AG09319 (cell line): ENCODE measurements around the gene IQCH.

ENCODE experiments used
- DNase-seq: peaks from one replicate; pipeline ENCODE4 v3.0.0-alpha.2; 2010; ENCODE audit warnings: low read depth; ENCODE audit errors: extremely low read depth
- CTCF ChIP-seq: IDR thresholded peaks from 2 replicates; pipeline ENCODE4 v1.5.1; 2011; ENCODE audit warnings: low read depth, mild to moderate bottlenecking, inconsistent platforms, low read length, moderate library complexity

Gene IQCH

GRCh38 chr15:67523330-67523729, 268.7 kb downstream of the IQCH start:
- DNase-seq = no peak
- TF ChIP-seq CTCF = no peak

- no peak for TF ChIP-seq CTCF
- DNase-seq = no peak
These were observed 269.6 kb downstream of the IQCH start for GRCh38 chr15:67524235-67524634.

- no peak for DNase-seq
- no peak for TF ChIP-seq CTCF
These were observed 273.9 kb downstream of the IQCH start for GRCh38 chr15:67528513-67528912.

- no peak for TF ChIP-seq CTCF
- DNase-seq = no peak
These were observed 276.9 kb downstream of the IQCH start for GRCh38 chr15:67531379-67531914.

GRCh38 chr15:67533873-67534272, 279.3 kb downstream of the IQCH start:
- no peak for DNase-seq
- no peak for TF ChIP-seq CTCF

GRCh38 chr15:67534360-67534759, 279.8 kb downstream of the IQCH start:
- TF ChIP-seq CTCF = no peak
- no peak for DNase-seq

GRCh38 chr15:67537771-67538170, 283.2 kb downstream of the IQCH start:
- DNase-seq = no peak
- no peak for TF ChIP-seq CTCF
